Measurements from ENCODE around the gene SLC6A3.

The SLC6A3 gene

GRCh38 chr5:1445313-1445688 is at the start of gene SLC6A3:
TSS of gene SLC6A3 (minus strand) at chr5:1445440. CDS start at chr5:1443197, 2,243 bp downstream.
- Histone ChIP-seq H3K27ac (no peak within 1 kb of the TSS), H3K4me3 (ENCODE audit: low read depth, low read length) (no peak within 1 kb of the TSS), H3K36me3 (replicated peaks) (no peaks in the 10 kb centered on the region), H3K27me3 (replicated peaks) (peaks cover 49% of the 10 kb centered on the region)
- in situ Hi-C loops (cut with HindIII; ENCODE audit: low pct_ligation_motif_present, low sequenced_read_pairs), result no loop called here
- TF ChIP-seq CTCF (IDR thresholded peaks at IDR 0.05; ENCODE audit: low read depth, low read length, missing control alignments), result no peak
- DNase-seq, result no peak

GRCh38 chr5:1493941-1494340 is 48.7 kb upstream of the SLC6A3 start:
- no peak overlapping the region for H3K4me3 ChIP-seq (ENCODE audit: low read depth, low read length)
- DNase-seq, result no peak
- in situ Hi-C loops (cut with HindIII; ENCODE audit: low pct_ligation_motif_present, low sequenced_read_pairs), result no loop called here
- TF ChIP-seq CTCF (IDR thresholded peaks at IDR 0.05; ENCODE audit: low read depth, low read length, missing control alignments), result no peak
- peaks cover 32% of the 10 kb centered on the region for H3K36me3 ChIP-seq (replicated peaks)
- H3K27me3 ChIP-seq (replicated peaks), result no peaks in the 10 kb centered on the region
- no peak overlapping the region for H3K27ac ChIP-seq

- no peaks in the 10 kb centered on the region for H3K27me3 ChIP-seq (replicated peaks)
- in situ Hi-C loops (cut with HindIII; ENCODE audit: low pct_ligation_motif_present, low sequenced_read_pairs), result no loop called here
- H3K36me3 ChIP-seq (replicated peaks), result peaks cover 32% of the 10 kb centered on the region
- H3K27ac ChIP-seq, result no peak overlapping the region
- DNase-seq, result no peak
- no peak overlapping the region for H3K4me3 ChIP-seq (ENCODE audit: low read depth, low read length)
- TF ChIP-seq CTCF (IDR thresholded peaks at IDR 0.05; ENCODE audit: low read depth, low read length, missing control alignments), result no peak
These were observed 48.2 kb upstream of the SLC6A3 start for GRCh38 chr5:1493413-1493812.

GRCh38 chr5:1492757-1493156 is 47.5 kb upstream of the SLC6A3 start:
- Histone ChIP-seq H3K27ac (no peak overlapping the region), H3K36me3 (replicated peaks) (peaks cover 36% of the 10 kb centered on the region), H3K4me3 (ENCODE audit: low read depth, low read length) (no peak overlapping the region), H3K27me3 (replicated peaks) (no peaks in the 10 kb centered on the region)
- TF ChIP-seq CTCF (IDR thresholded peaks at IDR 0.05; ENCODE audit: low read depth, low read length, missing control alignments), result no peak
- DNase-seq, result no peak
- in situ Hi-C loops (cut with HindIII; ENCODE audit: low pct_ligation_motif_present, low sequenced_read_pairs), result no loop called here

GRCh38 chr5:1490376-1490775 is 45.1 kb upstream of the SLC6A3 start:
- no peak overlapping the region for H3K27ac ChIP-seq
- in situ Hi-C loops (cut with HindIII; ENCODE audit: low pct_ligation_motif_present, low sequenced_read_pairs), result no loop called here
- TF ChIP-seq CTCF (IDR thresholded peaks at IDR 0.05; ENCODE audit: low read depth, low read length, missing control alignments), result no peak
- H3K27me3 ChIP-seq (replicated peaks), result no peaks in the 10 kb centered on the region
- no peak overlapping the region for H3K4me3 ChIP-seq (ENCODE audit: low read depth, low read length)
- peaks cover 50% of the 10 kb centered on the region for H3K36me3 ChIP-seq (replicated peaks)
- DNase-seq, result no peak

- H3K4me3 ChIP-seq (ENCODE audit: low read depth, low read length), result no peak overlapping the region
- no peak for DNase-seq
- no peak for TF ChIP-seq CTCF (IDR thresholded peaks at IDR 0.05; ENCODE audit: low read depth, low read length, missing control alignments)
- in situ Hi-C loops (cut with HindIII; ENCODE audit: low pct_ligation_motif_present, low sequenced_read_pairs), result no loop called here
- H3K36me3 ChIP-seq (replicated peaks), result peaks cover 50% of the 10 kb centered on the region
- no peaks in the 10 kb centered on the region for H3K27me3 ChIP-seq (replicated peaks)
- H3K27ac ChIP-seq, result peak overlapping the region; percentile 10
These were observed 44.5 kb upstream of the SLC6A3 start for GRCh38 chr5:1489754-1490153.
